IPS-18c (cell line): ENCODE data around the gene SYMPK.
"Not testable (repeated sequence)": the region's sequence is repeated elsewhere in the genome, so short reads cannot be mapped to it uniquely, and the experiment has no call there.

Experiments
- H3K4me3 ChIP-seq: 2 replicates; pipeline ENCODE4 v1.7.0; 2013; ENCODE audit warnings: low read depth, mild to moderate bottlenecking, low read length, moderate library complexity; ENCODE audit not compliant: insufficient read depth
- H3K9me3 ChIP-seq: one replicate; pipeline ENCODE4 v1.6.1; 2013; ENCODE audit warnings: mild to moderate bottlenecking, low read length, moderate library complexity; ENCODE audit not compliant: control insufficient read depth, insufficient read depth

SYMPK gene

DNA sequence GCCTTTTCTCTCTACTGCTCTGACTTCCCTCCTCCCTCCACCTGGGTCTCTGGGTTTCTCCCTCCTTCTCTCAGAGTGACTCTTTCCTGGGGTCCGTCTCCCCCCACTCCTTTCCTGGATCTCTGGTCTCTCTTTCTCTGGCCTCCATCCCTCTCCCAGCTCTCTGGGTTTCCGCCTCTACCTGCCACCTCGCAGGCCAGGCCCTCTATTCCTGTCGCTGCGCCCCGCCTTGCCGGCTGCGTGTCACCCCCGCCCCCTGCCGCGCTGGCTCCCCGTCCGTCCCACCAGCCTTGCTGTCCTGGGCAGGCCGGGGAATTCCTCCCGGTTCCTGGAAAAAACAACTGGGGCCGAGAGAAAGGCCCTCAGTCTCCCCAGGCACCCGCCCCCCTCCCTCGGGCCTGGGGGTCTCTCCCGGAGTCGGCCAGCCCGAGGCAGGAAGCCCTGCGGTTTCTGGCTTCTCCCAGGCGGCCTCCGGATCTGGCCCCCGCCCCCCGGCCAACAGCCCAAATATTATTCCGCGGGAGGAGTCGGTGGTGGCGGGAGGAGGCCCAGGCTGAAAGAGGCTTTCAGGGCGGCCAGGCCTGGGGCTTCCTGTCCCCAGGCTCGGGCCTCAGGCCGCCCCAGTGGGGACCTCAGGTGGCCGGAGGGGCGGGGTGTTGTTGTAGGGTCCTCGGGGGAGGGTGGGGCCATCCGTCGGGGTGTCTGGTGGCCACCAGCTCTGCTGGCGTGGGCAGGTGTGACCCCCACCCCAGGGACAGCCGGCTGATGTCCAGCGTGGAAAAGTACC lies 13.7 kb upstream of the SYMPK start:
- Histone ChIP-seq H3K4me3 (peak overlapping the region; percentile 41), H3K9me3 (no peaks in the 10 kb centered on the region)

DNA sequence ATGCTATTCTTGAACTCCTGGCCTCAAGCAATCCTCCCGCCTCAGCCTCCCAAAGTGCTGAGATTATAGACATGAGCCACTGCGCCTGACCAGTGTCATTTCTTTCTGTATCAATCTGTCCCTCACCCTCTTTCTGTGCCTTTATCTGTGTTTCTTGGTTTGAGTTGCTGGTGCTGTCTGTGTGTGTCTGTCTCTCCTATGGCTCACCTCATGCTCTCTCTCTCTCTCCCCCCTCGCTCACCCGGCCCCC lies 13.1 kb upstream of the SYMPK start:
- H3K4me3 ChIP-seq: peak overlapping the region; percentile 41; the same call in 1 of the 2 replicates
- H3K9me3 ChIP-seq: no peaks in the 10 kb centered on the region

DNA sequence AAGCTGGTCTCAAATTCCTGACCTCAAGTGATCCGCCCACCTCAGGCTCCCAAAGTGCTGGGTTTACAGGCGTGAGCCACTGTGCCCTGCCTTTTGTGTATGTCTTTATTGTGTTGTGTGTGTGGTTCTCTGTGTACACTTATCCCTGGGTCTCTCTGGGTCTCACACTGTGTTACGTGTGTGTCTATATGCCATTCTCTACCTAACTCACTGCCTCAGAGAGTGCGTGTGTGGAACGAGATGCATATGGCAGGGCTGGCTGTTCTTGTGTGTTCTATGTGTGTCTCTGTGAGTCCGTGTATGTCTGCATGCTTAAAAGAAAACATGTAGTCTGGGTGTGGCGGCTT lies 11.6 kb upstream of the SYMPK start:
- H3K4me3 ChIP-seq: no peak overlapping the region
- H3K9me3 ChIP-seq: no peaks in the 10 kb centered on the region

DNA sequence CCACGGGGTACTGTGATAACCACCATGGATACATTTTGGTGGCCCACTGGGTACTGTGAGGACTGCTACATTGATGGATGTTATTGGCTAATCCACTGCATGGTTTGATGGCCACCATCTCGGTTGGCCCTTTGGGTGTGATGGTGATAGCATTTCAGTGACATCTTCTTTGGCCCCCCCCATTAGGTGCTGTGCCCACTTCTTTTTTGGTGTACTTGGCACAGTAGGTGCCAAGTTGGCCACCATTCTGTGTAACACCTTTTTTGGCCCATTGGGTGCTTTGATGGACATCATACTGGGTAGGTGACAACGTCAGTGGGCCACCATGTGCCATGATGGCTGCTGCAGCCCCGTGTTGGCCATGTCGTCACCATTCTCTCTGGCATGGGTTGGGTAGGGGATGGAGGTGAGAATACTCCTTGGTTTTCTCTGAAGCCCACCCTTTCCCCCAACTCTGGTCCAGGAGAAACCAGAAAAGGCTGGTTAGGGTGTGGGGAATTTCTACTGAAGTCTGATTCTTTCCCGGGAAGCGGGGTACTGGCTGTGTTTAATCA lies 10.3 kb upstream of the SYMPK start:
- no peaks in the 10 kb centered on the region for H3K9me3 ChIP-seq
- H3K4me3 ChIP-seq: no peak overlapping the region

DNA sequence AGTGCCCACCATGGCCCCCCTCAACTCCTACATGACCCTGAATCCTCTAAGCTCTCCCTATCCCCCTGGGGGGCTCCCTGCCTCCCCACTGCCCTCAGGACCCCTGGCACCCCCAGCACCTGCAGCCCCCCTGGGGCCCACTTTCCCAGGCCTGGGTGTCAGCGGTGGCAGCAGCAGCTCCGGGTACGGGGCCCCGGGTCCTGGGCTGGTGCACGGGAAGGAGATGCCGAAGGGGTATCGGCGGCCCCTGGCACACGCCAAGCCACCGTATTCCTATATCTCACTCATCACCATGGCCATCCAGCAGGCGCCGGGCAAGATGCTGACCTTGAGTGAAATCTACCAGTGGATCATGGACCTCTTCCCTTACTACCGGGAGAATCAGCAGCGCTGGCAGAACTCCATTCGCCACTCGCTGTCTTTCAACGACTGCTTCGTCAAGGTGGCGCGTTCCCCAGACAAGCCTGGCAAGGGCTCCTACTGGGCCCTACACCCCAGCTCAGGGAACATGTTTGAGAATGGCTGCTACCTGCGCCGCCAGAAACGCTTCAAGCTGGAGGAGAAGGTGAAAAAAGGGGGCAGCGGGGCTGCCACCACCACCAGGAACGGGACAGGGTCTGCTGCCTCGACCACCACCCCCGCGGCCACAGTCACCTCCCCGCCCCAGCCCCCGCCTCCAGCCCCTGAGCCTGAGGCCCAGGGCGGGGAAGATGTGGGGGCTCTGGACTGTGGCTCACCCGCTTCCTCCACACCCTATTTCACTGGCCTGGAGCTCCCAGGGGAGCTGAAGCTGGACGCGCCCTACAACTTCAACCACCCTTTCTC lies 9.4 kb upstream of the SYMPK start:
- Histone ChIP-seq H3K9me3 (no peaks in the 10 kb centered on the region), H3K4me3 (no peak overlapping the region)

DNA sequence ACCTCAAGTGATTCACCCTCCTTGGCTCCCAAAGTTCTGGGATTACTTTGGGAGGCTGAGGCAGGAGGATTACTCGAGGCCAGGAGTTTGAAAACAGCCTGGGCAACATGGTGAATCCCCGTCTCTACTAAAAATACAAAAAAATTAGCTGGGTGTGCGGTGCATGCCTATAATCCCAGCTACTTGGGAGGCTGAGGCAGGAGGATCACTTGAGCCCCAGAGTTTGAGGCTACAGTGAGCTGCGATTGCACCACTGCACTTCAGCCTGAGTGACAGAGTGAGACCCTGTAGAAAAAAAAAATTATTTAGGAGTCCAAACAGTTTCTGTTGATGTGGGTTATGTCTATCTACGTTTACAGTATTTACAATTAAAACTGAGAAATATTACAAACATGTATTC lies 7.9 kb upstream of the SYMPK start:
- H3K4me3 ChIP-seq: no peak overlapping the region
- H3K9me3 ChIP-seq: no peaks in the 10 kb centered on the region

DNA sequence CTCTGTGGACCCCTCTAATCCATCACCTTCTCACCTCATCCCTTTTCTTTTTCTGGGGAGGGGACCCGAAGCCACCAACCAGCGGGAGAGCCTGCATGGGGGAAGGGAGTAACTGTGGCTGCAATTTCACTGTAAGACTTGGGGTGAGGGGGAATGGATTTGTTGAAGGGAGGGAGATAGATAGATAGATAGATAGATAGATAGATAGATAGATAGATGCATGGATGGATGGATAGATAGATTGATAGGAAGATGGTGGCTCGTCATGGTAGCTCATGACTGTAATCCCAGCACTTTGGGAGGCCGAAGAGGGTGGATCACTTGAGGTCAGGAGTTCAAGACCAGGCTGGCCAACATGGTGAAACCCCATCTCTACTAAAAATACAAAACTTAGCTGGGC lies 4.3 kb upstream of the SYMPK start:
- not testable (repeated sequence) for H3K4me3 ChIP-seq, H3K9me3 ChIP-seq

DNA sequence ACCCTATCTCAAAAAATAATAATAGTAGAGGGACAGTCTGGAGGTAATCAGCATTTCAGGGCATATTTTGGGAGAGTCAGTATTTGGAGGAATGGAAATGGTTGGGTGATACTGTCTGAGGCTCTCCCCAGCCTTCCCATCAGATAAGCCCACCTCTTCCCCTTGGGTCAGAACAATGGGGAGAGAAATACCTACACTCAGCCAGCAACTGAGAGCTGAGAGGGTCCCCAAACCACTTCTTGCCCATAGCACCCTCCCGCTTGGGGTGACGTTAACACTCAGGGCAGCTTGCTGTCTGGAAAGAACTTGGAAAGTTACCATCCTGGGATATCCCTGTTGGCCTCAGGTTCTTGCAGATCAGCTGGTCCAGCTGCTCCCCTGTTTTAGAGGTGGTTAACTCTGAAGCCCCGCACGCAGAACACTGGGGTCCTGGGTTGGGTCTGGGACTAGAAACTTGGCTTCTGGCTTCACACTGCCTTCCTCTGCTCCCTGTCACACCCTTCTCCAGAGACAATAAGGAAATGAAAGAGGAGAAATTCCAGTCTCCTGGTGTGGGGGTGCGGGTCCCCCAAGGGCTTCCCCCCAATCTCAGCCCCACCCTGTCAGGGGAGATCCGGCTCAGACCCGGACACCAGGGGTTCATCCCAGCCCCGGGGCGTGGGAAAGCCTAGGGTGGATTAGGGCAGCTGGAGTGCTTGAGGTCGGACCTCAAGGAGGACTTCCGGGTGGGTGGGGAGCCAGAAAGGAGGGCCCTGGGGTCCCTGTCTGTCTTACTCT lies 3.6 kb upstream of the SYMPK start:
- Histone ChIP-seq H3K4me3 (no peak overlapping the region; the same call in 1 of the 2 replicates), H3K9me3 (no peaks in the 10 kb centered on the region)

DNA sequence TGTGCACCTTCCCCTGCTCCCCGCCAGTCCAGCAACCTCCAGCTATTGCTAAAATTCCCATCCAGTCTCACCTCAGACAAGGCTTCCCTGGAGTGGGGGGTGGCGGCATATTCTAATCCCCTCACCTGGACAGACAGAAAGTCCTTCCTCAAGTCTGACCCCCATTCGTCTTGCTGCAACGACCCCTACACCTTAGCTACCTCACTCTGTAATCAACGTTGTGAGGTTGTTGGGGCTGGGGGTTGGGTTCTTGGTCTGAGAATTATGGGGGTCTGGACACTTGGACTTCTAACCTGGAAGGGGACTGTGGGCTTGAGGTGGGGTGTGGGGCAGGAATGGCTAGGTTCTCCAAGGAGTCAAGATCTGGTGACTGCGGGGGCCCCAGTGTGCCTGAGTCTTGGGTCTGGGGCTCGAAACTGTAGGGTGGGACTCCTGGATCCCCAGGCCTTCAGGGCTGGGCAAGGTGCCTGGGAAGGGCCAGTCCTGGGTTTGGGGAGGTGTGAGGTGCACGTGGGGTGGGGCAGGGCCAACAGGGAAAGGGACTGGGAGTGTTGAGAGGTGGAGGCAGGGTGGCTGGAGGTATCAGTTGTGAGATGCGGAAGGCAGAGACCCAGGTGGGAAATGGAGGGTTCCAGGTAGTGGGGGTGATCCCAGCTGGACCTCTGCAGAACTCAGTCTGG lies 2.5 kb upstream of the SYMPK start:
- Histone ChIP-seq H3K9me3 (no peaks in the 10 kb centered on the region), H3K4me3 (peak overlapping the region; percentile 84)

DNA sequence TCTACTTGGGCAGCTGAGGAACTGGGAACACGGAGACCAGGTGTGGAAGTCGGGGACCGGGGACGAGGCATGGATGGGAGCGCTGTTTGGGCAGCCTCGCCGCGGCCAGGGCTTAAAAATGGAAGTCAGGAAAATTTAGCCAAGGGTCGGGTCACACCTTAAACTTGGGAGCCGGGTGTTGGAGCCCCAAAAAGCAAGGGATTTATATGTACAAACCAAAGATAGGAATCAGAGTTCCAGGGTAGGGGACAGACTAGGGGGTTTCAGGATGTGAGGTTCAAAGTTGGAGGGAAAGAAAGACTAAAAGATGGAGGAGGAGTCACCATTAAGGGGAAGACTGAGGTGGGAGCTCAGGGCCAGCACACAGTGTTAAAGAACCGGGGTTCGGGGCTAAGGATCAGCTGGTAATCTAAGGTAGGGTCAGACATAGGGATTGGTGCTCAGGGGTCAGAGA lies 1.7 kb upstream of the SYMPK start:
- Histone ChIP-seq H3K9me3 (no peaks in the 10 kb centered on the region), H3K4me3 (peak overlapping the region; percentile 84)

DNA sequence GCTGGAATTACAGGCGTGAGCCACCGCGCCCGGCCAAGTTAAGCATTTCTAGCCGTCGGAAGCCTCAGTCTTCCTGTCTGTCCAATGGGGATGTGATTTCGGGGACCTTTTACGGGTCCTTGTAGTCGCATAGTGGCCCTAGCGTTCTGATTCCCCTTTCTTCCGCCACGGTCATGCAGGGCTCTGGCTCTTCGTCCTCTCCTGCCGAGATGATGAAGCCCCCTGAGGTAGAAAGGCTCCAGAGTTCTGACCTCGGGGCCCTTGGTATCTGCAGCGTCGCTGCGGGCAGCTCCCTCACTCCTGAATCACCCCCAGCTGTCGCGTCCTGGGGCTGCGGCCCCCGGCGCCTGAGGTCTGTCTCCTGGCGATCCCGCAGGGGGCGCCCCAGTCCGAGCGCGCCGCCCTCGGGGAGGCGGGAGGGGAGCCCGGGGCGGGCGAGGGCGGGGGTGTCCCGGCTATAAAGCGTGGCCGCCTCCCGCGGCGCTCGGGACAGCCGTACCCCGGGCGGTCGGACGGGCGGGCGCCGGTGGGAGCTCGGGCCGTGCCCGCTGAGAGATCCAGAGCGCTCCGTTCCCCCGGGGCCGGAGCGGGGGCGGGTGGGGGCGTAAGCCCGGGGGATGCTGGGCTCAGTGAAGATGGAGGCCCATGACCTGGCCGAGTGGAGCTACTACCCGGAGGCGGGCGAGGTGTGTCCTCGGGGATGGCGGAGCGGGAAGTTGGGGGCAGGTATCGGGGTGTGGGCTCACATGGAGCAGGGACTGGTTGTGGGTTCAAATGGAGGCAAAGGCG lies 1.1 kb upstream of the SYMPK start, which contains the start of gene FOXA3:
Gene FOXA3, plus strand, starts transcription at position 487 of the 789 bp plus-strand sequence. Its CDS starts 131 bp downstream, at position 618.
- peak within 1 kb of the TSS; percentile 84 for H3K4me3 ChIP-seq
- H3K9me3 ChIP-seq: no peaks in the 10 kb centered on the region

DNA sequence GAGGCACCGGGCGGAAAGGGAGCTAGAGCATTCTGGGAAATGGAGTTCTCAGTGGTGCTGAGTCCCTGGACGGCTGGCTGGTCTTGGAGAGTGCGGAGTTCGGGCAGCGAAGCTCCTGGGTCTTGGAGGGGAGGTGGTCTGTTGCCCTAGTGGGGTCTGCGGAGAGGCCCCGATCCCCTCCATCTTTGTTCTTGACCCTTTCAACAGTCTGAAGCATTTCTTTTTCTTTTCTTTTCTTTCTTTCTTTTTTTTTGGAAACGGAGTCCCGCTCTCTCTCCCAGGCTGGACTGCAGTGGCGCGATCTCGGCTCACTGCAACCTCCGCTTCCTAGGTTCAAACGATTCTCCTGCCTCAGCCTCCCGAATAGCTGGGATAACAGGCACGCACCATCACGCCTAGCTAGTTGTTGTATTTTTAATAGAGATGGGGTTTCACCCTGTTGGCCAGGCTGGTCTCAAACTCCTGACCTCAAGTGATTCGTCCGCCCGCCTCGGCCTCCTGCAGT lies 440 bp upstream of the SYMPK start:
- H3K4me3 ChIP-seq: peak overlapping the region; percentile 84; the same call in 1 of the 2 replicates
- H3K9me3 ChIP-seq: no peaks in the 10 kb centered on the region

DNA sequence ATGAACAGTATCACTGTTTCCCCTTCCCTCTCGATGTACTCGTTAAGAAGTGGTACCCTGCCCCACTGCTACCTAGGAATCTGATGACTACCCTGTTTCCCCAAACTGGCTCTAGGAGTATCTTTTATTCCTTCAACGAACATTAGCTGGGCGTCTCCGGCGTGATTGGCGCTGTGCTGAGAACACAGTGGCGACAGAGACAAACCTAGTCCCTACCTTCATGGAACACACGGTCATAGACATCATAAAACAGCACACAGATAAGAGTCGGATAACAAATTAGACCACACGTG lies 730 bp downstream of the SYMPK start:
- Histone ChIP-seq H3K9me3 (no peaks in the 10 kb centered on the region), H3K4me3 (peak overlapping the region; percentile 87)

DNA sequence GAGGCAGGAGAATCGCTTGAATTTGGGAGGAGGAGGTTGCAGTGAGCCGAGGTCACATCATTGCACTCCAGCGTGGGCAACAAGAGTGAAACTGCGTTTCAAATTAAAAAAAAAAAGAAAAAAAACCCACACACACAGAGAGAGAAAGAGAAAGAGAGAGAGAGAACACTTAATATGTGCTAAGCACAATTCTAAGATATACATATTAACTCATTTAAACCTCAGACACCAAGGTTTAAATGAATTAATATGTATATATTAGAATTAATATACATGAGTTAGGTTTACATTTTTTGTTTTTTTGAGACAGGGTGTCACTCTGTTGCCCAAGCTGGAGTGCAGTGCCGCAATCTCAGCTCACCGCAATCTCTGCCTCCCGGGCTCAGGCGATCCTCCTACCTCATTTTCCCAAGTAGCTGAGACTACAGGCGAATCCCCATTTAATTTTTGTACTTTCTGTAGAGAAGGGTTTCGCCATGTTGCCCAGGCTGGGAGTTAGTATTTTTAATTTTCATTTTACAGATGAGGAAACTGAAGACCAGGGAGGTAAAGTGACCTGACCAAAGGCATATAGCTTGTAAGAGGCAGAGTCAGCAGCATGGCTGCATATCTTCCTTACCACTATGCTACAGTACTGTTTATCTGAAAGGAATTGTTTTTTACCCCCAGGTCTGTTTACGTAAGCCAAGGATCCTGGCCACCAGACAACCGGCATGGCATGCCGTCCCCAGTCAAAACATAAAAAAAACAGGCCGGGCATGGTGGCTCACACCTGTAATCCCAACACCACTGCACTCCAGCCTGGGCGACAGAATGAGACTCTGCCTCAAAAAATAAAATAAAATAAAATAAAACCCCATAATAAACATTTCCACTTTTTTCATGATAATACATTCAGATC lies 2.3 kb downstream of the SYMPK start:
- H3K4me3 ChIP-seq: no peak overlapping the region

DNA sequence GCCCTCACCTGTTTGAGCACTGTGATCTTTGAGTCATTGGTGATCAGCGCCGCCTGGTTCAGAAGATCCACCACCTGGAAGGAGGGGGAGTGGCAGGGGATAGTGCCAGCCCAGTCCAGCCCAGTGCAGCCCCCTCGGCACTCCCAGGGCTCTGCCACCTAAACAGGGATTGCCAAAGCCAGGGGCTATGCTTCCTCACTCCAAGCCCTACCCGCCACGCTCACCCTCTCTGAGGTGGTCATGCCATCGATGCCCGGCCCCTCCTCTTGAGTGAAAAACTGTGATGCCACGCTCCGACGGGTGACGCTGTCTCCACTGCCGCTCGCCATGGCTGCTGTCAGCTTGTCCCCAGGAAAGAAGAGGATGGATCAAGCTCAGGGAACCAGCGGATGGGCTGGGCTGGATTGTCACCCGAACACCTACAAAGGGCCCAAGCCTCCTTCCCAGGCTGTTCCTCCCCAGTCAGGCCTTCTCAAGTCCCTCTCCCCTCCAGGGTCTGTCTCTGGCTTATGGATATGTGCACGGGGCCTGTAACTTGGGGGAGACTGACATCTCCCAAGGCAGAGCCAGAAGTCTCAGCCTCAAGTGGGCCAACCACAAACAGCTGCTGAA lies 8.7 kb downstream of the SYMPK start:
- Histone ChIP-seq H3K9me3 (no peaks in the 10 kb centered on the region), H3K4me3 (no peak overlapping the region)

More for the DNA sequence above, 2.3 kb downstream of the SYMPK start:
- H3K9me3 ChIP-seq: no peaks in the 10 kb centered on the region
